ENCODE data around the gene PAK4. TPM values are rescaled to one million over a fixed set of nuclear protein-coding genes. Genes with fewer than 3 reads are reported as not detected.

PAK4 gene
- polyA plus RNA-seq, 1 of the 3 experiments (the other 2 are of a cell fraction): 36.4 TPM

DNA sequence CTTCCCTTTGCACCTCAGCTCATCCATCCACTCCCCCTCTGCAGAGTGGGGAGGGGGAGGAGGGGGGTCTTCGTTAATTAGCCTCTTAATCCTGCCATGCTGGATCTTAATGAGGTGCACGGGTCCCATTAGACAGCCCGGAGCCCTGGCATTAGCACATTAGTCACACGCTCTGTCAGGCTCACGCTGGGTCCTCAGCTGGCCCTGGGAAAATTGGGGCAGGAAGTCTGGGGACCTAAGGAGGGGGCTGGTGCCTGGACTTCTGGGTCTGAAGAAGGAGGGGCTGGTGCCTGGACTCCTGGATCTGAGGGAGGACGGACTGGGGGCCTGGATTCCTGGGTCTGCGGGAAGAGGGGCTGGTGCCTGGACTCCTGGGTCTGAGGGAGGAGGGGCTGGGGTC lies 70.7 kb downstream of the PAK4 start:
- peaks cover 28% of the 10 kb centered on the region; the same call in 1 of the 2 replicates for H3K27me3 ChIP-seq (ENCODE audit: insufficient read depth)
- ChIA-PET POLR2A (no interaction called here), CTCF (interaction anchor here (2.0 to 5.4 kb wide), 2 partner anchors 10 to 74 kb away, joined by 8 to 26 read pairs; no protein-coding TSS in a partner anchor)
- H4K20me1 ChIP-seq (ENCODE audit: insufficient read depth): no peaks in the 10 kb centered on the region
- no peak for DNase-seq
- H3K79me2 ChIP-seq (ENCODE audit: insufficient read depth): no peaks in the 10 kb centered on the region
- H3K4me1 ChIP-seq (ENCODE audit: control insufficient read depth in 1 of 2, insufficient read depth in 2 of 2, low read depth in 1 of 2, low read length in 1 of 2): peaks cover 0 to 11% of the 10 kb centered on the region in 2 experiments; a peak in 1 of 4 replicates
- no peak overlapping the region for H3K27ac ChIP-seq (ENCODE audit: low read depth in 2 of 2, low read length in 1 of 2)
- H3K9ac ChIP-seq: no peak overlapping the region
- no peaks in the 10 kb centered on the region for H3F3A ChIP-seq (replicated peaks; ENCODE audit: insufficient read depth)
- no peak overlapping the region for H3K4me2 ChIP-seq
- H3K9me3 ChIP-seq: no peaks in the 10 kb centered on the region
- no peak overlapping the region for H2AFZ ChIP-seq (ENCODE audit: low read depth)
- 36% methylated on average over 7 of the region's 7 CpGs for WGBS (ENCODE audit: low lambda C conversion rate)
- TF ChIP-seq YY1 (IDR thresholded peaks at IDR 0.05; ENCODE audit: low read depth): no peak
- TF ChIP-seq TAF1 (IDR thresholded peaks at IDR 0.05; ENCODE audit: borderline replicate concordance, low read depth, low read length): no peak
- no peak for TF ChIP-seq JUND (IDR thresholded peaks at IDR 0.05)
- no peak for TF ChIP-seq NRF1 (IDR thresholded peaks at IDR 0.05; ENCODE audit: low read depth, low read length)
- no peak for TF ChIP-seq RXRA (IDR thresholded peaks at IDR 0.05; ENCODE audit: borderline replicate concordance, low read depth)
- no peak for TF ChIP-seq USF1 (IDR thresholded peaks at IDR 0.05; ENCODE audit: borderline replicate concordance, low read depth)
- no peak for TF ChIP-seq EZH2phosphoT487 (IDR thresholded peaks at IDR 0.05; ENCODE audit: borderline replicate concordance, low read depth)
- no peak for TF ChIP-seq GATA2 (CRISPR knock-in tag; IDR thresholded peaks at IDR 0.05)
- no peak for TF ChIP-seq SIN3A (IDR thresholded peaks at IDR 0.05; ENCODE audit: borderline replicate concordance, low read depth, low read length)
- TF ChIP-seq, protein P1, sequence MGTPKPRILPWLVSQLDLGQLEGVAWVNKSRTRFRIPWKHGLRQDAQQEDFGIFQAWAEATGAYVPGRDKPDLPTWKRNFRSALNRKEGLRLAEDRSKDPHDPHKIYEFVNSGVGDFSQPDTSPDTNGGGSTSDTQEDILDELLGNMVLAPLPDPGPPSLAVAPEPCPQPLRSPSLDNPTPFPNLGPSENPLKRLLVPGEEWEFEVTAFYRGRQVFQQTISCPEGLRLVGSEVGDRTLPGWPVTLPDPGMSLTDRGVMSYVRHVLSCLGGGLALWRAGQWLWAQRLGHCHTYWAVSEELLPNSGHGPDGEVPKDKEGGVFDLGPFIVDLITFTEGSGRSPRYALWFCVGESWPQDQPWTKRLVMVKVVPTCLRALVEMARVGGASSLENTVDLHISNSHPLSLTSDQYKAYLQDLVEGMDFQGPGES (IDR thresholded peaks at IDR 0.05; ENCODE audit: low read depth, low read length): no peak
- no peak for TF ChIP-seq TCF12 (IDR thresholded peaks at IDR 0.05)
- TF ChIP-seq FOSL2 (IDR thresholded peaks at IDR 0.05; ENCODE audit: borderline replicate concordance, low read depth): no peak
- TF ChIP-seq MXI1 (IDR thresholded peaks at IDR 0.05; ENCODE audit: low read depth, low read length): no peak
- no peak for TF ChIP-seq RCOR1 (IDR thresholded peaks at IDR 0.05; ENCODE audit: low read length)
- TF ChIP-seq MEF2A (IDR thresholded peaks at IDR 0.05; ENCODE audit: borderline replicate concordance, low read depth): no peak
- no peak for TF ChIP-seq ELF1 (IDR thresholded peaks at IDR 0.05)
- TF ChIP-seq NFIC (IDR thresholded peaks at IDR 0.05; ENCODE audit: borderline replicate concordance): no peak
- TF ChIP-seq, protein P2, sequence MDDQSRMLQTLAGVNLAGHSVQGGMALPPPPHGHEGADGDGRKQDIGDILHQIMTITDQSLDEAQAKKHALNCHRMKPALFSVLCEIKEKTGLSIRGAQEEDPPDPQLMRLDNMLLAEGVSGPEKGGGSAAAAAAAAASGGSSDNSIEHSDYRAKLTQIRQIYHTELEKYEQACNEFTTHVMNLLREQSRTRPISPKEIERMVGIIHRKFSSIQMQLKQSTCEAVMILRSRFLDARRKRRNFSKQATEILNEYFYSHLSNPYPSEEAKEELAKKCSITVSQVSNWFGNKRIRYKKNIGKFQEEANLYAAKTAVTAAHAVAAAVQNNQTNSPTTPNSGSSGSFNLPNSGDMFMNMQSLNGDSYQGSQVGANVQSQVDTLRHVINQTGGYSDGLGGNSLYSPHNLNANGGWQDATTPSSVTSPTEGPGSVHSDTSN (IDR thresholded peaks at IDR 0.05): no peak
- no peak for TF ChIP-seq POLR2AphosphoS5 (IDR thresholded peaks at IDR 0.05; ENCODE audit: low read depth, low read length)
- TF ChIP-seq RFX5 (IDR thresholded peaks at IDR 0.05; ENCODE audit: low read length): no peak
- no peak overlapping the region for H3K4me3 ChIP-seq (ENCODE audit: low read depth in 2 of 2, low read length in 1 of 2)
- no peaks in the 10 kb centered on the region for H3K36me3 ChIP-seq (replicated peaks in 1 of 2; ENCODE audit: control insufficient read depth in 1 of 2, insufficient read depth in 2 of 2, low read length in 1 of 2)
- H3K9me2 ChIP-seq: no peaks in the 10 kb centered on the region
